ENCODE measurements around the gene INVS.

- TF ChIP-seq CTCF (conservative IDR thresholded peaks at IDR 0.05) (no peak), ZFX (IDR thresholded peaks at IDR 0.05) (no peak)
These were observed 210.9 kb downstream of the INVS start for GRCh38 chr9:100309992-100310391.
